K562 (cell line): ENCODE data around the gene ATP5F1D. TPM values are rescaled to one million over a fixed set of nuclear protein-coding genes. Genes with fewer than 3 reads are reported as not detected.

Source experiments
- FIP1L1 ChIP-seq: fragments of 200-400 bp; formaldehyde crosslinking; IDR thresholded peaks from 2 replicates; pipeline ENCODE4 v1.6.1; 2018; ENCODE audit warnings: mild to moderate bottlenecking, low read depth, low read length; ENCODE audit not compliant: poor library complexity, severe bottlenecking
- HDAC1 ChIP-seq, 2 experiments: fragments of 450-650 bp; IDR thresholded peaks; 2 replicates each; pipeline ENCODE4 v1.6.1; 2016 to 2017; ENCODE audit warnings: inconsistent platforms in 1 of 2, mild to moderate bottlenecking in 1 of 2, moderate library complexity in 1 of 2
- HDAC8 ChIP-seq: fragments of 450-650 bp; IDR thresholded peaks from 2 replicates; pipeline ENCODE4 v1.6.1; 2016; ENCODE audit warnings: mild to moderate bottlenecking, missing genetic modification characterization, moderate library complexity, missing compliant biosample characterization
- KDM4B ChIP-seq, 2 experiments: fragments of 450-650 bp in 1 of 2; sonication (generic) in 1 of 2; IDR thresholded peaks; 2 replicates each; pipeline ENCODE4 v1.6.1; 2016 to 2017; ENCODE audit warnings: borderline replicate concordance in 2 of 2, antibody characterized with exemption in 1 of 2, low read depth in 1 of 2, mild to moderate bottlenecking in 1 of 2
- MEIS2 ChIP-seq: fragments of 450-650 bp; IDR thresholded peaks from 2 replicates; pipeline ENCODE4 v1.6.1; 2014; ENCODE audit warnings: mild to moderate bottlenecking; ENCODE audit not compliant: partially characterized antibody
- MTA3 ChIP-seq: fragments of 450-650 bp; formaldehyde crosslinking; IDR thresholded peaks from 2 replicates; pipeline ENCODE4 v1.6.1; 2017; ENCODE audit warnings: mild to moderate bottlenecking, borderline replicate concordance
- NFE2 ChIP-seq: IDR thresholded peaks from 2 replicates; pipeline ENCODE4 v1.6.1; 2014; ENCODE audit warnings: antibody characterized with exemption, low read depth
- TGIF2 ChIP-seq: sonication (generic); formaldehyde crosslinking; IDR thresholded peaks from 2 replicates; pipeline ENCODE4 v1.8.1; 2022; ENCODE audit warnings: mild to moderate bottlenecking, missing genetic modification reagents, moderate library complexity
- ZNF175 ChIP-seq: fragments of 200-800 bp; sonication (Bioruptor generic); IDR thresholded peaks from 2 replicates; pipeline ENCODE4 v1.6.1; 2016; ENCODE audit warnings: low read depth, mild to moderate bottlenecking, missing genetic modification characterization, missing compliant biosample characterization
- ZNF316 ChIP-seq: fragments of 450-650 bp; IDR thresholded peaks from 2 replicates; pipeline ENCODE4 v1.6.1; 2016
- ZNF561 ChIP-seq: fragments of 450-650 bp; formaldehyde crosslinking; conservative IDR thresholded peaks from 2 replicates; pipeline ENCODE4 v1.4.0; 2020; ENCODE audit warnings: mild to moderate bottlenecking, moderate library complexity
- polyA plus RNA-seq, 8 experiments: library from polyadenylated mRNA; depleted of rRNA in 4 of 8; stranded (reverse) in 5 of 8; unstranded in 3 of 8; fragments of >200 nt; fragmentation: Nextera tagmentation in 2 of 8; fragmentation: Illumina TruSeq in 1 of 8; extraction: Ambion mirVana in 2 of 8; extraction: Trizol in 1 of 8; gene quantifications; 2 replicates each; pipeline versions ENCODE4 v1.2.1 to v1.2.3, GENCODE V29; 2011 to 2014; ENCODE audit warnings: inconsistent platforms in 1 of 8, missing spikeins in 1 of 8
- total RNA-seq, 7 experiments: library from RNA; depleted of rRNA in 6 of 7; stranded (reverse); fragments of >200 nt in 6 of 7; fragmentation: Illumina TruSeq in 2 of 7; extraction: Trizol in 2 of 7; gene quantifications; 2 replicates each; pipeline versions ENCODE4 v1.2.1 to v1.2.3, GENCODE V29; 2011 to 2021; ENCODE audit warnings: low replicate concordance in 1 of 7
- TF ChIP-seq, protein P1 (sequence below): fragments of 250-450 bp; sonication (Bioruptor Pico); IDR thresholded peaks from 2 replicates; pipeline ENCODE4 v1.8.0; 2022; ENCODE audit warnings: moderate library complexity, mild to moderate bottlenecking, inconsistent platforms
- TF ChIP-seq, protein P2 (sequence below): IDR thresholded peaks from 3 replicates; pipeline ENCODE4 v1.6.1; 2011; ENCODE audit warnings: borderline replicate concordance, mild to moderate bottlenecking; ENCODE audit not compliant: insufficient read length, insufficient read depth
- TF ChIP-seq, protein P3 (sequence below): fragments of 450-650 bp; IDR thresholded peaks from 2 replicates; pipeline ENCODE4 v1.6.1; 2016; ENCODE audit warnings: borderline replicate concordance
- TF ChIP-seq, protein P4 (sequence below): fragments of 150-350 bp; IDR thresholded peaks from 2 replicates; pipeline ENCODE4 v1.6.1; 2014; ENCODE audit warnings: low read depth, mild to moderate bottlenecking, low read length, borderline replicate concordance

Gene ATP5F1D
- total and polyA plus RNA-seq, 9 of the 15 experiments (the other 6 are each of a cell fraction or from before 2014, with no cell fraction given): 3.9 to 409 (median 36.8) TPM

DNA sequence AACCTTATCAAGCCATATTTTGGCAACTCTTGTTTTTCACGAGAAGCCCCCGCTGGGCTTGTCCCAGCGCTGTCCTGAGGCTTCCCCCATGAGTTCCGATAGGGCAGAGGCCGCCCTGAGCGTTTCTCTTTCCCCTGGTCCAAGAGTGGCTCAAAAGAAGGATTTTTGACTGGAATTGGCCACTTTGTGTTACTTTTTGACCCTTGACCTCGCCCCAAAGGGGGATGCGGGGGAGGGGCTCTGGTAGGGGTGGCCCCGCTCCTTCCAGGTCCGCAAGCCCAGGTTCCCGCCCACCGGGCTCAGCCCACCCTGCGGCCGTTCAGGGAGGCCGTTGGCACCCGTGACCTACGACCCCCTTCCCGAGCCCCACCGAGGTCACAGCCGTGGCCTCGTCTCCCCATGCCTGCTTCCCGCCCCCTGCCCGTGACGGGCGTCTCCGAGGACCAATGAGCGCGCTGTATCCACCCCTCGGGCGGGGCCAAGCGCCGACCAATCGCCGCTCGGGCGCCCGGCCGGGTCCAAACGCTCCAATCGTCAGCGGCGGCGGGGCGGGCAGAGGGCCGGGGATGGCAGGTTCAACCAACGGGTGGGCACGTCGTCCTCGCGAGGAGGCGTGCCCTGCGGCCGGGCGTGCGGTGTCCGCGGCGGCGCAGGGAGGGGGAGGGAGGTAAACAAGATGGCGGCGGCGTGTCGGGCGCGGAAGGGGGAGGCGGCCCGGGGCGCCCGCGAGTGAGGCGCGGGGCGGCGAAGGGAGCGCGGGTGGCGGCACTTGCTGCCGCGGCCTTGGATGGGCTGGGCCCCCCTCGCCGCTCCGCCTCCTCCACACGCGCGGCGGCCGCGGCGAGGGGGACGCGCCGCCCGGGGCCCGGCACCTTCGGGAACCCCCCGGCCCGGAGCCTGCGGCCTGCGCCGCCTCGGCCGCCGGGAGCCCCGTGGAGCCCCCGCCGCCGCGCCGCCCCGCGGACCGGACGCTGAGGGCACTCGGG lies 36.1 kb upstream of the ATP5F1D start, which contains the start of gene STK11 (continued):
- TF ChIP-seq KDM4B (IDR thresholded peaks at IDR 0.05; ENCODE audit: borderline replicate concordance in 2 of 2, low read depth in 1 of 2) (peak in 1 of 2 experiments; percentile 18; a peak in 1 of 4 replicates), NFE2 (no peak), MTA3 (peak; percentile 26; the same call in 1 of the 2 replicates), HDAC8 (tag) (0 out of 2 replicates have a peak, but pooled peaks have one; percentile 27), ZNF316 (no peak), FIP1L1 (peak; percentile 69), ZNF175 (CRISPR knock-in tag) (0 out of 2 replicates have a peak, but pooled peaks have one; percentile 39), ZNF561 (CRISPR knock-in tag) (0 out of 2 replicates have a peak, but pooled peaks have one; percentile 5), HDAC1 (IDR thresholded peaks at IDR 0.05) (no peak), MEIS2 (no peak), TGIF2 (no peak)
- TF ChIP-seq, protein P1, sequence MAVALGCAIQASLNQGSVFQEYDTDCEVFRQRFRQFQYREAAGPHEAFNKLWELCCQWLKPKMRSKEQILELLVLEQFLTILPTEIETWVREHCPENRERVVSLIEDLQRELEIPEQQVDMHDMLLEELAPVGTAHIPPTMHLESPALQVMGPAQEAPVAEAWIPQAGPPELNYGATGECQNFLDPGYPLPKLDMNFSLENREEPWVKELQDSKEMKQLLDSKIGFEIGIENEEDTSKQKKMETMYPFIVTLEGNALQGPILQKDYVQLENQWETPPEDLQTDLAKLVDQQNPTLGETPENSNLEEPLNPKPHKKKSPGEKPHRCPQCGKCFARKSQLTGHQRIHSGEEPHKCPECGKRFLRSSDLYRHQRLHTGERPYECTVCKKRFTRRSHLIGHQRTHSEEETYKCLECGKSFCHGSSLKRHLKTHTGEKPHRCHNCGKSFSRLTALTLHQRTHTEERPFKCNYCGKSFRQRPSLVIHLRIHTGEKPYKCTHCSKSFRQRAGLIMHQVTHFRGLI (CRISPR knock-in tag): peak; percentile 39; the same call in 1 of the 2 replicates
- TF ChIP-seq, protein P2, sequence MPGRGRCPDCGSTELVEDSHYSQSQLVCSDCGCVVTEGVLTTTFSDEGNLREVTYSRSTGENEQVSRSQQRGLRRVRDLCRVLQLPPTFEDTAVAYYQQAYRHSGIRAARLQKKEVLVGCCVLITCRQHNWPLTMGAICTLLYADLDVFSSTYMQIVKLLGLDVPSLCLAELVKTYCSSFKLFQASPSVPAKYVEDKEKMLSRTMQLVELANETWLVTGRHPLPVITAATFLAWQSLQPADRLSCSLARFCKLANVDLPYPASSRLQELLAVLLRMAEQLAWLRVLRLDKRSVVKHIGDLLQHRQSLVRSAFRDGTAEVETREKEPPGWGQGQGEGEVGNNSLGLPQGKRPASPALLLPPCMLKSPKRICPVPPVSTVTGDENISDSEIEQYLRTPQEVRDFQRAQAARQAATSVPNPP: no peak
- TF ChIP-seq, protein P3, sequence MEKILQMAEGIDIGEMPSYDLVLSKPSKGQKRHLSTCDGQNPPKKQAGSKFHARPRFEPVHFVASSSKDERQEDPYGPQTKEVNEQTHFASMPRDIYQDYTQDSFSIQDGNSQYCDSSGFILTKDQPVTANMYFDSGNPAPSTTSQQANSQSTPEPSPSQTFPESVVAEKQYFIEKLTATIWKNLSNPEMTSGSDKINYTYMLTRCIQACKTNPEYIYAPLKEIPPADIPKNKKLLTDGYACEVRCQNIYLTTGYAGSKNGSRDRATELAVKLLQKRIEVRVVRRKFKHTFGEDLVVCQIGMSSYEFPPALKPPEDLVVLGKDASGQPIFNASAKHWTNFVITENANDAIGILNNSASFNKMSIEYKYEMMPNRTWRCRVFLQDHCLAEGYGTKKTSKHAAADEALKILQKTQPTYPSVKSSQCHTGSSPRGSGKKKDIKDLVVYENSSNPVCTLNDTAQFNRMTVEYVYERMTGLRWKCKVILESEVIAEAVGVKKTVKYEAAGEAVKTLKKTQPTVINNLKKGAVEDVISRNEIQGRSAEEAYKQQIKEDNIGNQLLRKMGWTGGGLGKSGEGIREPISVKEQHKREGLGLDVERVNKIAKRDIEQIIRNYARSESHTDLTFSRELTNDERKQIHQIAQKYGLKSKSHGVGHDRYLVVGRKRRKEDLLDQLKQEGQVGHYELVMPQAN: no peak
- TF ChIP-seq, protein P4, sequence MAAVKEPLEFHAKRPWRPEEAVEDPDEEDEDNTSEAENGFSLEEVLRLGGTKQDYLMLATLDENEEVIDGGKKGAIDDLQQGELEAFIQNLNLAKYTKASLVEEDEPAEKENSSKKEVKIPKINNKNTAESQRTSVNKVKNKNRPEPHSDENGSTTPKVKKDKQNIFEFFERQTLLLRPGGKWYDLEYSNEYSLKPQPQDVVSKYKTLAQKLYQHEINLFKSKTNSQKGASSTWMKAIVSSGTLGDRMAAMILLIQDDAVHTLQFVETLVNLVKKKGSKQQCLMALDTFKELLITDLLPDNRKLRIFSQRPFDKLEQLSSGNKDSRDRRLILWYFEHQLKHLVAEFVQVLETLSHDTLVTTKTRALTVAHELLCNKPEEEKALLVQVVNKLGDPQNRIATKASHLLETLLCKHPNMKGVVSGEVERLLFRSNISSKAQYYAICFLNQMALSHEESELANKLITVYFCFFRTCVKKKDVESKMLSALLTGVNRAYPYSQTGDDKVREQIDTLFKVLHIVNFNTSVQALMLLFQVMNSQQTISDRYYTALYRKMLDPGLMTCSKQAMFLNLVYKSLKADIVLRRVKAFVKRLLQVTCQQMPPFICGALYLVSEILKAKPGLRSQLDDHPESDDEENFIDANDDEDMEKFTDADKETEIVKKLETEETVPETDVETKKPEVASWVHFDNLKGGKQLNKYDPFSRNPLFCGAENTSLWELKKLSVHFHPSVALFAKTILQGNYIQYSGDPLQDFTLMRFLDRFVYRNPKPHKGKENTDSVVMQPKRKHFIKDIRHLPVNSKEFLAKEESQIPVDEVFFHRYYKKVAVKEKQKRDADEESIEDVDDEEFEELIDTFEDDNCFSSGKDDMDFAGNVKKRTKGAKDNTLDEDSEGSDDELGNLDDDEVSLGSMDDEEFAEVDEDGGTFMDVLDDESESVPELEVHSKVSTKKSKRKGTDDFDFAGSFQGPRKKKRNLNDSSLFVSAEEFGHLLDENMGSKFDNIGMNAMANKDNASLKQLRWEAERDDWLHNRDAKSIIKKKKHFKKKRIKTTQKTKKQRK: peak; percentile 86; the same call in 1 of the 2 replicates
